ENCODE measurements around the gene CTBP2. TPM values are rescaled to one million over a fixed set of nuclear protein-coding genes. Genes with fewer than 3 reads are reported as not detected.

Gene CTBP2
- total RNA-seq, 2 donors from 2014 or later, result 75.3 to 109 TPM

DNA sequence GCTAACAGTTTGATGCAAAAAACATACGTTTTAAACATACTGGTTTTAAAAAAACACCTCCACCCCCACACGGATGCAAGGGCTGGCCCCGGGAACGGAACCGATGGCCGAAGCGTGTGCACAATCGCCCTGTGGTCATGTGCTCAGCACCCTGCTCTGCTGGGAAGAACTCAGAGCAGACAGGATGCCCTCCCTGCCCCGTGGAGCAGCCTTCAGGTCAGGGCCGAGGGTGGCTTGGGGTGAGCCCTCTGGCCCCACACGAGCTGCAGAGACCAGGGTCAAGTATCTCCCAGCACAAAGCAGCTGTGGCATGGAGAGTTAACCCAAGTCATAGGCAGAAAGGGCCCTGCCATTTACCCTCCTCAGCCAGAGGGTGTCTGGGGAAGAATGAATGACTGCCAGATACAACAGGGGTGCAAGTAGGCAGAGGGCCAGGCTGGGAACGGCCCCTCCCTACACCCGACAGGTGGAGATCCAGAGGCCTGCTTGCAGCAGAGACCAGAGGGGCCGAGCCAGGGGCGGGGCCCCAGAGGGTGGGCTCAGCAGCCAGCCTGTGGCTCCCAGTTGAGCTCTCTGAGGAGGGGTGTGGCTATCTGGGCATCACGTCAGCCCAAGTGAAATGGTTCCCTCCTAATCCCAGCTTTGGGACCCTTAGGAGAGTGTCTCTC is 161.6 kb downstream of the CTBP2 start:
- Mint-ChIP-seq H3K36me3 (ENCODE audit: low read depth) (peaks cover 56% of the 10 kb centered on the region), H3K4me3 (no peak overlapping the region), H3K27ac (no peak overlapping the region), H3K4me1 (no peaks in the 10 kb centered on the region), H3K27me3 (ENCODE audit: insufficient read depth) (no peaks in the 10 kb centered on the region), H3K9me3 (no peaks in the 10 kb centered on the region)
- DNase-seq, result peak; percentile 47
- 93 to 94% methylated on average over 3 to 16 of the region's 16 CpGs for WGBS, 2 experiments (ENCODE audit: insufficient coverage in 1 of 2, insufficient read length in 1 of 2)
- peaks cover 35% of the 10 kb centered on the region for H3K36me3 ChIP-seq (ENCODE audit: control insufficient read depth, insufficient read depth, low read length)
- H3K9ac ChIP-seq (ENCODE audit: extremely low read depth, low read length, poor library complexity, severe bottlenecking), result no peak overlapping the region
- TF ChIP-seq, protein P1, sequence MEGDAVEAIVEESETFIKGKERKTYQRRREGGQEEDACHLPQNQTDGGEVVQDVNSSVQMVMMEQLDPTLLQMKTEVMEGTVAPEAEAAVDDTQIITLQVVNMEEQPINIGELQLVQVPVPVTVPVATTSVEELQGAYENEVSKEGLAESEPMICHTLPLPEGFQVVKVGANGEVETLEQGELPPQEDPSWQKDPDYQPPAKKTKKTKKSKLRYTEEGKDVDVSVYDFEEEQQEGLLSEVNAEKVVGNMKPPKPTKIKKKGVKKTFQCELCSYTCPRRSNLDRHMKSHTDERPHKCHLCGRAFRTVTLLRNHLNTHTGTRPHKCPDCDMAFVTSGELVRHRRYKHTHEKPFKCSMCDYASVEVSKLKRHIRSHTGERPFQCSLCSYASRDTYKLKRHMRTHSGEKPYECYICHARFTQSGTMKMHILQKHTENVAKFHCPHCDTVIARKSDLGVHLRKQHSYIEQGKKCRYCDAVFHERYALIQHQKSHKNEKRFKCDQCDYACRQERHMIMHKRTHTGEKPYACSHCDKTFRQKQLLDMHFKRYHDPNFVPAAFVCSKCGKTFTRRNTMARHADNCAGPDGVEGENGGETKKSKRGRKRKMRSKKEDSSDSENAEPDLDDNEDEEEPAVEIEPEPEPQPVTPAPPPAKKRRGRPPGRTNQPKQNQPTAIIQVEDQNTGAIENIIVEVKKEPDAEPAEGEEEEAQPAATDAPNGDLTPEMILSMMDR (conservative IDR thresholded peaks at IDR 0.05), result no peak
- H3K9me3 ChIP-seq (ENCODE audit: control insufficient read depth, low read length), result no peaks in the 10 kb centered on the region
- no peaks in the 10 kb centered on the region for H3K27me3 ChIP-seq (ENCODE audit: control insufficient read depth, insufficient read depth, low read length, poor library complexity, severe bottlenecking)
- H3K27ac ChIP-seq (ENCODE audit: low read depth, low read length), result no peak overlapping the region
- H3K4me1 ChIP-seq (ENCODE audit: control insufficient read depth, insufficient read depth, low read length), result no peaks in the 10 kb centered on the region
- H3K4me3 ChIP-seq (ENCODE audit: low read length), result no peak overlapping the region

DNA sequence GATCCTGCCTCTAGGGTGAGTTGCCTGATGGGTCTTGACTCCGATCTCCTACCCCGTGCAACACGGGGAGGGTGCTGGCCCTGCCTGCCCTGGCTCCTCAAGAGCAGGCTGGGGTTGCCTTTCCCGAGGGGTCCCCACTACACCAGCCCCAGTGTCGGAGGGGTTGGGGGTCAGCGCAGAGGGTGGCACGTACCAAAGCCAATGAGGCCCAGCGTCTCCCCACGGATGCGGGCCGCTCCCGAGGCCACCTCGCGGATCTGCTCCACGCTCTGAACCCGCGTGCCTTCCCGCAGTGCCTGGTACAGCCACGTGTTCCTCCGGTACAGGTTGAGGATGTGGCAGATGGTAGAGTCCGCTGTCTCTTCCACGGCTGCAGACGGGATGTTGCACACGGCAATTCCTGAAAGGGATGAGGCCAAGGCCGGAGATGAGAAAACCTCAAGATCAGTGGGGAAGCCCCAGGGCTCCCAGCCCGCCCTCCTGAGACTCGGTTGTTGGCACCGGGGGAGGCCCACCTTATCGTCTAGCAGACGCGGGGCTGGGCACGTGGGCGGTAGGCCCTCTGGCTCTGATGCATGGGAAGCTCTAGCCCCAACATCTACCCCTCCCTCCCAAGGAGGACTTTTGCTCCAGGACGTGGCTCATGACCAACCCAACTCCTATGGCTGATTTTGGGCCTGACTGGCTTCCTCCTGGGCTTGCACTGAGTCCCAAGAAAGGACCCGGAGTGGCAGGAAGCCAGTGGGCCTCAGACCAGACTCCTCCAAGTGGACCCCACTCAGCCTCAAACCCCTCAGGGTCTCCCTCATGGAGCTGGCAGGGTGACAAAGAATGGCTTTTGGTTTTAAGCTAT is 162.4 kb downstream of the CTBP2 start:
- TF ChIP-seq, protein P1 (conservative IDR thresholded peaks at IDR 0.05), result no peak
- peaks cover 43% of the 10 kb centered on the region for H3K36me3 ChIP-seq (ENCODE audit: control insufficient read depth, insufficient read depth, low read length)
- H3K36me3 Mint-ChIP-seq (ENCODE audit: low read depth), result peaks cover 62% of the 10 kb centered on the region
- no peak overlapping the region for H3K9ac ChIP-seq (ENCODE audit: extremely low read depth, low read length, poor library complexity, severe bottlenecking)
- H3K4me1 ChIP-seq (ENCODE audit: control insufficient read depth, insufficient read depth, low read length), result no peaks in the 10 kb centered on the region
- no peak overlapping the region for H3K27ac ChIP-seq (ENCODE audit: low read depth, low read length)
- peak; percentile 32 for DNase-seq
- no peaks in the 10 kb centered on the region for H3K4me1 Mint-ChIP-seq
- no peak overlapping the region for H3K4me3 ChIP-seq (ENCODE audit: low read length)
- 93 to 96% methylated on average over 16 to 35 of the region's 35 CpGs for WGBS, 2 experiments (ENCODE audit: insufficient coverage in 1 of 2, insufficient read length in 1 of 2)
- H3K27ac Mint-ChIP-seq, result no peak overlapping the region
- H3K4me3 Mint-ChIP-seq, result no peak overlapping the region
- no peaks in the 10 kb centered on the region for H3K27me3 ChIP-seq (ENCODE audit: control insufficient read depth, insufficient read depth, low read length, poor library complexity, severe bottlenecking)
- H3K9me3 ChIP-seq (ENCODE audit: control insufficient read depth, low read length), result no peaks in the 10 kb centered on the region
- no peaks in the 10 kb centered on the region for H3K27me3 Mint-ChIP-seq (ENCODE audit: insufficient read depth)
- no peaks in the 10 kb centered on the region for H3K9me3 Mint-ChIP-seq

DNA sequence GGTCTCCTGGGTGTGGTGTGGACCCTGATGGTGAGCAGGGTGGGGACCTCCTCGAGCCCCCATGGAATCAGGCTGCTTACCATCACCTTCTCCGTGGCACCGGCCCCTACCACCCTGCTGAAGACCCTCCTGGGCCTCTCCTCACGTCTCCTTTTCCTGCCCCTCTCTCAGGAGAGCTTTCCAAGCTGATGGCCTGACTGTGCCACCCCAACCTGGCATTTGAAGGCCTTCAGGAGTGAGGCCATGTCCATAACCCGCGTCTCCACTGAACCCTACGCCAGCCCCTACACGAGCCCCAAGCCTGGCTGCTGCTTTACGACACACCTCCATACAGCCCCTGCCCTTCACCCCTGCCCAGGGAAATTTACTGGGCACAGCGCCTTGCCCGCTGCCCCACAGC is 163.1 kb downstream of the CTBP2 start:
- Histone ChIP-seq H3K4me1 (ENCODE audit: control insufficient read depth, insufficient read depth, low read length) (no peaks in the 10 kb centered on the region), H3K9ac (ENCODE audit: extremely low read depth, low read length, poor library complexity, severe bottlenecking) (no peak overlapping the region), H3K27me3 (ENCODE audit: control insufficient read depth, insufficient read depth, low read length, poor library complexity, severe bottlenecking) (no peaks in the 10 kb centered on the region), H3K36me3 (ENCODE audit: control insufficient read depth, insufficient read depth, low read length) (peaks cover 48% of the 10 kb centered on the region), H3K27ac (ENCODE audit: low read depth, low read length) (peak overlapping the region; percentile 24), H3K9me3 (ENCODE audit: control insufficient read depth, low read length) (no peaks in the 10 kb centered on the region), H3K4me3 (ENCODE audit: low read length) (no peak overlapping the region)
- Mint-ChIP-seq H3K27ac (no peak overlapping the region), H3K9me3 (no peaks in the 10 kb centered on the region), H3K36me3 (ENCODE audit: low read depth) (peaks cover 68% of the 10 kb centered on the region), H3K4me1 (no peaks in the 10 kb centered on the region), H3K27me3 (ENCODE audit: insufficient read depth) (no peaks in the 10 kb centered on the region), H3K4me3 (no peak overlapping the region)
- peak; percentile 36 for DNase-seq
- WGBS, 2 experiments (ENCODE audit: insufficient coverage in 1 of 2, insufficient read length in 1 of 2), result 96% methylated on average over 5 to 11 of the region's 11 CpGs
- TF ChIP-seq, protein P1 (conservative IDR thresholded peaks at IDR 0.05), result no peak

Data from endodermal cell (in vitro differentiated cells).